ENCODE data around the gene PPP1R1C.

The PPP1R1C gene

DNA sequence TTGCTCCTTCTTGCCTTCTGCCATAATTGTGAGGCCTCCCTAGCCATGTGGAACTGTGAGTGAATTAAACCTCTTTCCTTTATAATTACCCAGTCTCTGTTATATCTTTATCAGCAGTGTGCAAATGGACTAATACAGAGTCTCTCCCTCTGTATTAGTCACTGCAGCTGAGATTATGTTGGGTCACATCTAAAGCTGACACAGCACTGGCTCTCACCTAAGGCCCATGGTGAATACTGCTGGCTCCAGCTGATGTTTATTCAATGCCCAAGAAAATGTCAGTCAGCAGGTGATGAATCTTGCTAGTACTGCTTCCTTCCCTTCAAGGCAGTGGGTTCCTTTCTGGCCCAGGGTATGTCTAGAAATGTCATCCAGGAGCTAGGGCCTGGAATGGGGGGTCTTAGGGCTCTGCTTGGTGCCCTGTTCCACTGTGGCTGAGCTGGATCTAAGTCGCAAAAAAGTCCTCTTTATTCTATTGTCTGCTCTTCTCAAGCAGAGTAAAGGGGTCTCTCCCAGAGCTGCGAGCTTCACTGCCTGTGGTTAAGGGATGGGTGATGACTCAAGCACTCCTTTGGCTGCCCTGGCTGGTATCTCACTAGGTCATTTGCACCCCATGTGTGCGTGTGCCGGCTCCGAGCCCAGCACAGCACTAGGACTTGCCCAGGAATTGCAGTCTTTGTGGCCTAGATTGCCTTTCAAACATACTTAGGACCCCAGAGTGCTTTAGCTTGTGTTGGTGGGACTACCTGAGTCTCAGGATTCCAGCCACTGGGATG, 29.9 kb downstream of the PPP1R1C start:
- no peak for DNase-seq

DNA sequence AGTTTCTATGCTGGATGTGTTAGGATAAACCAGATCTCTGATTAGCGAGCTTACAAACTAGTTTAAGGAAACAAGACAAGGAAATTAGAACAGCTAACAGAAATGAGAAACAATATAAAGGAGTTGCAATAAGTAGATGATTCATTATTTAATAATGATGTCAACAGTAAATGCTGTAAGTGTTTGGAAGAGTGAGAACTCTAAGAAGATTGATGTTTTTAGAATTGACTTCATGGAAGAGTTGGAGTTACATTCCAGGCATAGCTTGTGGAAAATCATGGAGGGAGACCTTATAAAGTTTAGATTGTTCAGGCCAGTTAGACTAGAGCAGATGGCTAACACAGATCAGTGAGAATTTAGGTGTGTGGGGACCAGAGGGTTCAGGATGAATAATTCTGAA, 32.6 kb downstream of the PPP1R1C start:
- no peak for DNase-seq

DNA sequence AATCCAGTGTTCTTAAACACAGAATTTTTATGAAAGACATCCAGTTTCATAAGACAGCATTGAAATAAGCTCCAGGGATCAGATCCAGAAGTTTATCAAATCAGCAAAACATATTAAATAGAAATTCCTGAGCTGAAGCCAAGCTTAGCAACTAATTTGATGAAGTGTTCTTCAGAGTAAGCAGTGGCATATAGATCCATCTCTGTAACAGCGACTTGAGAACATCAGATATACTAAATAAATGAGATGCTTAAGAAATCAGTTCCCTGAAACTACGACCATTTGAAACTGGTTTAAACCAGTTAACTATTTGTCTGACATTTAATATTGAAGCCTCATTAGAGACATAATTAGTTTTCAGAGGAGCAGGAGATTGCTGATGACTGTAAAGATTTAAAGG, 34.1 kb downstream of the PPP1R1C start:
- no peak for DNase-seq

DNA sequence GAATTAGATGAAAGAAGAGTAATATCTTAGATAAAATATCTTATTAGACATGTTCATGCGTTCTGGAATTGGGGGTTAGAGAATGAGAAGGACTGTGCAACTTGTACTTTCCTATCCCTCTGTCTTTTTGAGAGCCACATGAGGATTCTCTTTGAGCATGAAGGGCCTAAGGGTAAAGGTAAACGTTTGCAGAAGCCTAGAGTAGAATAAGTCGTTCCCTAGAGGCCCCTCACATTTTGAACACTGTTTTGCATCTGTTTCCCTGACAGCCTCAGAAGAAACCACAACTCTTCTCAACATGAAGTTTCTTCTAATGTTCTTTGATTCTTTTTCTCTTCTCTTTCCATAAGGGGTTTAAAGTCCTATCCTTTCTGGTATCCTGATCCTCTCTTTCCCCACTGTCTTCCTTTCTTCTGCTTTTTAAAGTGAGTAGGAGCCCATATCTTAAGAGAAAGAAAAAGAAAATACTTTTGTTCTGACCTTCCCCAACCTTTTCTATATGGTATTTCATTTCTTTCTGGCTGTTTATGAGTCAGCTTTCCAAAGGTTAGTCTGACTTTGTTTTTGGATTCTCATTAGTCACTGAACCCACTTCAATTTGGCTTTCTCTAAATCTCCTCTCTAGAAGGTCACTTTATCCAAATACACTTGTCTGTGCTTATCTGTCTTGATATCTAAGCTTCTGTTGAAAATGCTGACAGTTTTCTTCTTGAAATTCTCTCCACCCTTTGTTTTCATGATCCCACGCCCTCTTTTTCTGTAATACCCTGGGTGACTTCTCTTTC, 34.8 kb downstream of the PPP1R1C start:
- DNase-seq = peak in 1 of 3 experiments; percentile 7

DNA sequence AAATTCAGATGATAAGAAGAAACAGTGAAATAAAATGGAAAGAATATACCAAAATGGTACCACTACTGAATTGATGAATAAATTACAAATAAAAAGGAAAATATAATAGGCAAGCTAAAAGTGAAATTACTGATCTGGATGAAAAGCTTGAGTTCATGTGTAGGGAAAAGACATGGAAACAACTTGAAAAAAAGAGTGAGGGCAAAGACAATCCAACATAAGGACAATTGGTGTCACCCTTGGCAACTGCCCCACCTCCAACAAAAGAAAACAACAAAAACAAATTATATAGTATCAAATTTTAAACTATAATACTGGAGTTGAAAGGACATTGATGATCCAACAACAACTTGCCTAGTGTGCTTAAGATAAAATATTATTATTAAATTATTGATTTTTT, 37.6 kb downstream of the PPP1R1C start:
- no peak for DNase-seq

DNA sequence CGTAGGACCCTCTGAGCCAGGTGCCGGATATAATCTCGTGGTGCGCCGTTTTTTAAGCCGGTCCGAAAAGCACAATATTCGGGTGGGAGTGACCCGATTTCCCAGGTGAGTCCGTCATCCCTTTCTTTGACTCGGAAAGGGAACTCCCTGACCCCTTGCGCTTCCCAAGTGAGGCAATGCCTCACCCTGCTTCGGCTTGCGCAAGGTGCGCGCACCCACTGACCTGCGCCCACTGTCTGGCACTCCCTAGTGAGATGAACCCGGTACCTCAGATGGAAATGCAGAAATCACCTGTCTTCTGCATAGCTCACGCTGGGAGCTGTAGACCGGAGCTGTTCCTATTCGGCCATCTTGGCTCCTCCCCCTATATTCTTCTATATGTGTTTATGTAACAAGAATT, 45.2 kb downstream of the PPP1R1C start:
- DNase-seq = peak in 2 of 3 experiments; percentile 31 to 76

DNA sequence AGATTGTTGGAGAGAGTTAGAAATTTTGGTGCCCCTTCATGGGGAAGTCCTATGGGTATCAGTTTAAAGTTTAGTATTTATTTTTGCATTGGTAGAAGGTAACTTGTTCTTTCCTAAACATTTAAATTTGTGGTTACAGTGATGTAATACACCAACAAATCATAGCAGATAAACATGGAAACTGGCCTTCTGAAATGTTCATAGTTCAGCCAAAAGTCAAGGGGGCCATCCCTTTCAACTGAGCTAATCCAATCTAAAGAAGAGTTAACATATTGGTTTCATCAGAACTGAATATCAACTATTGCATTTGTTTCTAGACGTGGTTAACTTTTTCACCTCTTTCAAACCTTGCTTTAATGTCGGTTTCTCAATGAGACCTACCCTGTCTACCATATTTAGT, 46.3 kb downstream of the PPP1R1C start:
- no peak for DNase-seq

DNA sequence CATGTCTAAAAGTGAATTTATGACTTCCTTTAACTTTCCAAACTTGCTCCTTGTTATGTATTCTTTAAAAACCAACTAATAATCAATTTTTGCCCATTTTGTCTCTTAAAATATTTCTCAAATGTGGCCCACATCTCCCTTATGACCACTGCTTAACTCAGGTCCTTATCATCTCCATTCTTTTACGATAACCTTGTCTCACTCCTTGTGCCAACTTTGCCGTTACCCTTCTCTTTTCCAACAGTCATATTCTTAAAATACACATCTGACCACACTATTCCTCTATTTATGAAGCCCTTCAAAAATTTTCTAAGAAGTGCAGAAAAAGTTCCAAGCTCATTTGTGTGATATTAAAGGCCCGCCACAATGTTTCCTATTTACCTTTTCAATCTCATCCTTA, 47.8 kb downstream of the PPP1R1C start:
- DNase-seq = no peak

DNA sequence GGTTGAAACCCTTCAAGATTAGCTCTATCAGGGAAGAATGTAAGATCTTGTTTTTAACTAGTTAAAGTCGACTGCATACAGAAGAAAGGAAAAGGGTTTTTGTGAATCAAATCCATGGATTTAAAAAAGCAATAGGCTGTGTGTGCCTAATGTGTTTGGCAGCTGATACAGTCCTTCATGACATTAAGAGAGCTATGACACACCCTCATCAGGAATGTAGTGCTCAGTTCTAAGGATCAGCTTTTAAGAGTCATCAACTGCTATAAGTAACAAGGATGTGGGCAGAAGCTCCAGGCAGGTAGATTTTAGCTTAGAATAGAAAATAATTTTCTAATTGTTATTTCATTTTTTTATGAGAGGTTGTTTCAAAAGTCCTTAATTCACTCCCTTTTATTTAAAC, 52.9 kb downstream of the PPP1R1C start:
- no peak for DNase-seq

DNA sequence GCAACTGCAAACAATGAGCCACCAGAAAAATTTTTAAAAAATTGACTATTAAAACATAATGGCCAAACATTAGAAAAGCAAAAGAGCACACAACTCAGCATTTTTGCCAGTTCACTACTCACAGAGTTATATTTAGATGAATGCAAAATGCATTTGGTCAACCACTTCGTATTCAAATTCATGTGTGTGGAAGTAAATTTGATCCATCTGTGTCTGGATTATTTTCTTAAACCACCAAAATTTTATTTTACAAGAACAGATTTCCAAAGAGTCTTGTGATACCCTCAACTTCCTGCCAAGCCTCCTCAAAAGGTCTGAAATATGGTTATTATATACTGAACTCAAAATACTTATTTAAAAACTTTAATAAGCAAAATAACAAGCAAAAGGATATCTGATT, 57.4 kb downstream of the PPP1R1C start:
- no peak for DNase-seq

DNA sequence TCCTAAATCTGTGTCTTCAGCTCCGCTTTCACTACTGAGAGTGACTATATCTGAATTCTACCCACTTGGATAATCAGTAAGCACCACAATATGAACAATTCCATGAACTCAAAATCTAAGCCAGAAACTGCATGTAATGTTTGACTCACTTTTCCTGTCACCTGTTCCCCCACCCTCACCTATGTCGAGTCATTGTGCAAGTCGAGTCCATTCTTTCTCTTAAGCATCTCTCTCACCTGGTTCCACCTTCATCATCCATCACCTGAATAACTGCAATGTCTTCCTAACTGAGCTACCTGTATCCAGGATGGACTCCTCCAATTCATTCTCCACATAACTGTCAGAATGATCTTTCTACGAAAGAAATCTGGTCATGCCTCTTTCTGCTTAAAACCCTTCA, 58.2 kb downstream of the PPP1R1C start:
- DNase-seq = no peak

DNA sequence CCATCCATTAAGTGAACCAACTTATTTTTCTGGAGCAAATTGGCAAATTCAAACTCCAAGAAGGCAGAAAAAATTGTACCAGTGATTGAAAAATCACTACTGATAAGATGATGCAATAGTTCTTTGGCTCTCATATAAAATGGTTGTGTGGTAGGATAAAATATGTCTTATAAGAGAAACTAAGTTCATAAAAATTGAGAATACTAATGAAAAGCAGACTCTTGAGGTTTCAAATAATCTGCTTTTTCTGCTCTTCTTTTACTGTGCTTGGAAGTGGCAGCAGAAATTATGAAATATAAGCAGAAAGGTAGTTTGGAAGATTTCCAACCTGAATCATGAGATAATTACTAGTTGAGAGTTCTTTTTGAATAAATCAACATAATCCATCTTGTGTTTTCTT, 61.9 kb downstream of the PPP1R1C start:
- DNase-seq = peak in 1 of 3 experiments; percentile 40

DNA sequence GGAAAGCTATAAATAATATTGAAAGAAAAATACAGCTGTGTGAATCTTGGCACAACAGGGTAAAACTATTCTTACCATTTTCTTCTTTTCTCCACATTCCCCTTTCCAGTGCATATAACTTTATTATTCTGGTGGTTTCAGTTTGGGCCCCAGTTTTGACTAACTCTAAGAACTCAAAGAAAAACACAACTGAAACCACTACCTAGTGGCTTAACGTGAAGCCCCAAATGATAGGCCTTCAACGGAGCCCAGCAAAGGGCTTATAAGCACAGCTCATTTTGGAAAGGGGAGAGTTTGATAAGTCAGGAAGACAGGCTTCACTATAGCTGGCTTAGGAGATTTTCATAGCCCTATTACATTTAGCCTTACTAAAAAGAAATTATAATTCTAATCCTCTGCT, 62.4 kb downstream of the PPP1R1C start:
- DNase-seq = no peak

DNA sequence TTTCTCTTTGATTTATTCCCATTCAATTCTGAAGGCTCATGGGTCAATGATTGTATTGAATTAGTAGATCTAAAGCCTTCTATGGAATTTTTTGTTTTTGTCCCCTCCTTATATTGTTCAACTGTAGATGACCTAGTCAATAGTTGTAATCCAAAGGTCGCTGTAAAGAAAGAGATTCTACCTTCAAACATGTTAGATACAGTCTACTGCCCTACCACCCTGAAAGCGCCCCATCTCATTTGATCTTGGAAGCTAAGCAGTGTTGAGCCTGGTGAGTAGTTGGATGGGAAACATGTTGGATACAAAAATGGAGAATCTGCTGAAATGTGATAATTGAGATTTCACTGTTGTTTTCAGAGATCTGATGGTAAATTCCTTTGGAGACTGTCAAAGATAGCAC, 63.0 kb downstream of the PPP1R1C start:
- DNase-seq = no peak

DNA sequence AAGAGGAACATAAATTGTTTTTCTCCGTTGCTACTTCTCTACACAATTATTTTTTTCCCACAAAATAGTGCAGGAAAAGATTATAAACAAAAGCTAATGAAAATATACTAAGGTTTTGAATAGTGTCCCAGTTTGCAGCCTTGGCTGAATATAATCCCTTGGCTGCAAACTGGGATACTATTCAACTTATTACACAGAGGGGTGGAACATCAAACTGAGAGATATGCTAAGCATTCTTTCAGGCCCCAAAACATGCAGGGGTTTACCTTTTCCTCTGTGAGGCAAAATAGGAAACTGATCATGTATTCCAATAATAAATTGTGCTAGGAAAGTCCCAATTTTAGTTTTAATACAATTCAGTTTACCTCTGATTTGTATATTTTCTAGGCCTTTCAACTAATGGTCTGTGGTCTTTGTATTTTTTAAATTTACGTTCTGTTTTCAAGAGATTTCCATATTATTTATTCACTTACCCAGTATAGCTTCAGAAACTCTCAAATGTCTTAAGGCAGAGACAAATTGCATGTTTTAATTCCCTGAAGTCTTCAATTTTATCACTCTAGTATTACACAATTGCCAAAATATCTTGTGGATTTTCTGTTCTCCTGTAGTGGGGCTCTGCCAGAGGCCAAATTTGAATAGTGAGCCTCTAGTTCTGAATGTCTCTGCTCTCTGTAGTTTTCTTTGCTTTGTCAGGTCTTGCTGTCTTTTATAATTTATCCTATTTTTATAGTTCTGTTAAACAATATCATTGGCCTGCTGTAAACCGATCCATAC, 63.9 kb downstream of the PPP1R1C start:
- no peak for DNase-seq

DNA sequence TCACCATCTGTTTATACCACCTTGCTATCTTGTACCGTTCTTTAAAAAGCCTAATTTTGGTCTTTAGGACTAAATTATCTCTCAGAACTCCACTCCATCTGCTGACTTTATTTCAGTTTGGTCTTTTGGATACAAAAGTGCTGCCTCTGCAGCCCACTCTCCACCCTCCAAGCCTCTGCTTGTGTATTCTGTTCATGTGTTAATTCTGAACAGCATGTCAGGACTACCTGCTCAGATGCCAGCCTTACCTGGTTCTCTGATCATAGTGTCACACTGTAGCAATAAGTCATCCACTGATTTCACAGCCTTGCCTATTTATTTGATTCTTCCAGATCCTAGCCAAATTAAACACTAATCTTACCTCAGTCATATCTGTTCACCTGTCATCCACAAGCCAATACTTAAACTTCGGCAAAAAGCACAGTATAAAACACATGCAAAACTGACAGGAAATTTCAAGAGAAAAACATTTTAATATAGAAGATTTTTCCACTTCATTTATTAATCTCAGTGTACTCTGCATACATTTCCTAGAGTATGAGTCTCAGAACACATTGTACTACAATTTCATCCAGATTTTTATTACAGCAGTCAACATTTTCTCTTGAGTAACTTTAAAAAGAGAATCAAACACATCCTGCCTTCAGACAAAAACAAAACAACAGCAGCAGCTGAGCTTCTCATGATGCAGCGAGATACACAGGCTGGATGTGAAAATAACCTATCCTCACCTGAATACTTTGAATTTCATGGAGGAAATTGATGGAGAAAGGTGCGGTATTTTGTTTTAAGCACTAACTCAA, 64.9 kb downstream of the PPP1R1C start:
- no peak for DNase-seq

DNA sequence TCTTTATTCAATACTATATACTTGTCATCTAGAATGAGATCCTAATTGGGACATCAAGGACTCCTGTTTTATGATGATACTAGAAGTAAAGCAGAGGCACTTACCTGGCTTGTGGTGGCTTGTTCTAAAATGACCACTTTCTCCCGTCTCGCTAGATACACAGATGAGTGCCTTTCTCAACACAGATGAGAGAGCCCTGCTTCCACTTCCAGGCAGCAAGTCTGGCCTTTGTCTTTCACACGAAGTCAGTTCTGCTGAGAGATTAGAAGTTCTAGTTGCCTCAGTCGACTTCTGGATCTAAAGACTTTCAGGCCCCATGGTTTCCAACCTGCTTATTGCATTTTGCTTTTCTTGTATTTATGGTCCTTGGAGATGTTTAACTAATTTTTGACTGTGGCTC, 70.3 kb downstream of the PPP1R1C start:
- peak in 1 of 3 experiments; percentile 24 for DNase-seq

DNA sequence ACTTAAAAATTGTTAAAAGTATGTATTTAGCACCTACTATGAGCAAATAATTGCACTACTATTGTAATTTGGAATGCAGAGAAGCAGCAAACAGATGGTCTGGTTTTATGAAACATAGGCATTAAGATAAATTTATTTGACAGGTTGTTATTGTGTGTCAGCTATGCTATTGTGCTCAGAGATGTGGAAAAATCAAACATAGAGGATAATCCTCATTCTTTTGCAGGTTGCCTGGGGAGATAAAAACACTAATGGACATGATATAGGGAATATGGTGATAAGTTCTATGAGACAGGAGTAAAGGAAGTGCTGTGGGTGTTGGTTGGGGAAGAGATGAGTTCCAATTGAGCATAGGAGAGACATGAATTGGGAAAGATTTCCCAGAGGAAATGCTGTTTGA, 71.3 kb downstream of the PPP1R1C start:
- peak in 1 of 3 experiments; percentile 45 for DNase-seq

DNA sequence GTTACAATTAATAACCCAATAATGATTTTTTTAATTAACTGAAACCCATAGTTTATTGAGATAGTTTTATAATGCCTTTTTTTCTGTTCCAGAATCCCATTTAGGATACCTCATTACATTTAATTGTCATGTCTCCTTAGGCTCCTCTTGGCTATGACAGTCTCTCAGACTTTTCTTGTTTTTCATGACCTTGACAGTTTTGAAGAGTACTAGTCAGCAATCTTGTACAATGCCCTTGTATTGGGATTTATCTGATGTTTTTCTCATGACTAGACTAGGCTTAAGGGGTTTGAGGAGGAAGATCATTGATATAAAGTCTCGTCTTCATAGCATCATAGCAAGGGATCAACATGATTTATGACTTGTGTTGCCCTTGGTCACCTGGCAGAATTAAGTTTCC, 72.4 kb downstream of the PPP1R1C start:
- DNase-seq = no peak

DNA sequence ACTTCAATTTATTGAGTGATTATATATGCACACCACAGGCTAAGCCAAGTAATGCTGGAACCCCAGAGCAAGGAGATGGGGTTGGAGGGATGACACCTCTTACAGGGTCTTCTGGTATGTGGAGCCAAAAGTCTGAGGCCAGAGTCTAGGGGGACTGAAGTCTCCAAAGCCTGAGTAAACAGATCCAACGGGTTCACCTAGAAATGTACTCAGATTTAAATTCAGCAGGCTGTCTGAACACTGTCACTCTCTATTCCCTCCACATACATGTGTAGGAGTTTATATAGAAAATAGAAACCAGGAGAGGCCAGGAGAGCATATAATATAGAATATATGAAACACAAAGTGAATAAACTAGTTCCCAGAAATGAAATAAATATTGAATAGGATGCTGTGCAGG, 76.1 kb downstream of the PPP1R1C start:
- DNase-seq = no peak

DNA sequence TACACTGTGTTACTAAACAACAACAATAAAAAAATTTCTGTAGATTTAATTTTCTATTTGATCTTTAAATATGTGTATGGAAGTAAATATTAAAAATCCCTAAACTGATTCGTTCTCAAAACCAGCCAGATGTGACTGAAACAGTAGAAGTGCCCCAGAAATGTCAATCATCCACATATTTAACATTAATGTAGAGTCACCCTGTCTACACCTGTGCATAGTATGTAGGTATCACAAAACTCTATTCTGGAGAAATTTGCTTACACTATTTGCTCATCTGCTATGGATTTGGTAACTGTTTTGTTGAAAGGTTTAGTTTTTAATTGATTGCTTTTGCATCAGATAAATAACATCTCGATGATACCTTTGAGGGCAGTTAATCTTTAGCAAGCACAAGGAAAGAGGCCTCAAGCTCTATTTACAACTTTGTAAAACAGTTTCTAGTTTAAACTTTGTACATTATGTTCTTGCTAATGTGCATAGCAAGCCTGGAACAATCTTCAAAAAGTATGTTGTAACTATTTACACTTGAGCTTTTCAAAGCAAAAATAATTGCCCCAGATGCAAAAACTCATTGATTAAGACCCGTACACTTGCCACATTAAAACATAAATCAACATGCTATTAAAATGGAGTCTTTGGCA, 76.8 kb downstream of the PPP1R1C start:
- no peak for DNase-seq

Data from NCI-H1417 (cell line).